HG02610 (cell line): ENCODE results near the gene DHCR7.

ENCODE experiments used
- ATAC-seq: cut with Tn5 transposase; IDR thresholded peaks from one replicate; pipeline ENCODE4 v1.9.1; 2021; ENCODE audit warnings: mild to moderate bottlenecking, moderate library complexity; ENCODE audit not compliant: unreplicated experiment

The DHCR7 gene

DNA sequence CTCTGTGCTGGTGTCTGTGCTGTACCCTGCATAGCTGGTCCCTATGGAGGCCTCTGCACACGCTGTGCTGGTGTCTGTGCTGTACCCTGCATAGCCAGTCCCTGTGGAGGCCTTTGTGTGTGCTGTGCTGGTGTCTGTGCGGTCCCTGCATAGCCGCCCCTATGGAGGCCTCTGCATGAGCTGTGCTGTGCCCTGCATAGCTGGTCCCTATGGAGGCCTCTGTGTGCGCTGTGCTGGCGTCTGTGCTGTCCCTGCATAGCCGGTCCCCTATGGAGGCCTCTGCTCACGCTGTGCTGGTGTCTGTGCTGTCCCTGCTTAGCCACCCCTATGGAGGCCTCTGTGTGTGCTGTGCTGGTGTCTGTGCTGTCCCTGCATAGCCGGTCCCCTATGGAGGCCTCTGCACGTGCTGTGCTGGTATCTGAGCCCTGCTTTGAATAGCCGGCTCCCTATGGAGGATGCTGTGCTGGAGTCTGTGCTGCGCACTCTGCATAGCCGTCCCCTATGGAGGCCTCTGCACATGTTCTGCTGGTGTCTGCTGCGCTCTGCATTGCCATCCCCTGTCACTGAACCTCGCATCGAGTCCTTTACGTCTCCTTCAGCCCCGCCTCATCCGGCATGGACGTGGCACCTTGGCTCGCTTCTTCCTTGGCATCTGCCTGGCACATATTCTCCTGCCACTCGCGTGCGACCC, 11.0 kb upstream of the DHCR7 start:
- ATAC-seq, result no peak

DNA sequence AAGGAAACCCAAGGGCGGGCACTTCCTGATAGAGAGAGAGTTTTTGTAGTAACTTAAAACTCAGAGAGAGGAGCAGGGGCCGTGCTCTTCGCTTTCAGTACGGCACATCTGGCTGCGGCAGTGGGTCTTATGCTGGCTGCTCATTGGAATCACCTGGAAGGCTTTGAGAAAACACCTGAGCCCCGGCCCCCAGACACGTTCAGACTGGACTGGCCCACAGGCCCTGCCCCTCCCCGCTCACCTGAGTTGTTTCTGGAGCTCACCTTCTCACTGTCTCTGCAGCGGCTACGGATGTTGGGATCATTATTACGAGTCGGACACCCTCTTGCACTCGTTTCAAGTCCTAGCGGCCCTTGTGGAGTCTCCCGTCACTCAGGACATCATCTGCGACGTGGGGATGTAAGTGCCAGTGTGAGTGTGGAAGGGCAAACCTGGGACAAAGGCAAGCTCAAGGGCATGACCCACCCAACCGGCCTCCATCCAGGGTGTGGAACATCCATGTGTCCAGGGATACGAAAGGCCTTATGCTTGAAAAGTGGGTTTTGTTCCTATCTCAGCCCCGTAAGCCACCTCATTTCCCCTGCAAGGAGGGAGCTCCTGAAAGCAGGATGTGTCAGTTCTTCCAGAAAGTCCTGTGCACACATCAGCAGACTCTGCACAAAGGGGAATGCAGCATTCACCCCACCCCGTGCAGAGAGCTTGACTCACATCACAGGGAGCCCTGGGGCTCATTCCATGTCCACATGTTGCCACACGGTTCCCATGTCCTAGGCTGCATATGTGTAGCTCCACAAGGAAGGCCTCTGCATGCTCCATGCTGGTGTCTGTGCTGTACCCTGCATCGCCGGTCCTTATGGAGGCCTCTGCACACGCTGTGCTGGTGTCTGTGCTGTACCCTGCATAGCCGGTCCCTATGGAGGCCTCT, 10.2 kb upstream of the DHCR7 start:
- no peak for ATAC-seq

DNA sequence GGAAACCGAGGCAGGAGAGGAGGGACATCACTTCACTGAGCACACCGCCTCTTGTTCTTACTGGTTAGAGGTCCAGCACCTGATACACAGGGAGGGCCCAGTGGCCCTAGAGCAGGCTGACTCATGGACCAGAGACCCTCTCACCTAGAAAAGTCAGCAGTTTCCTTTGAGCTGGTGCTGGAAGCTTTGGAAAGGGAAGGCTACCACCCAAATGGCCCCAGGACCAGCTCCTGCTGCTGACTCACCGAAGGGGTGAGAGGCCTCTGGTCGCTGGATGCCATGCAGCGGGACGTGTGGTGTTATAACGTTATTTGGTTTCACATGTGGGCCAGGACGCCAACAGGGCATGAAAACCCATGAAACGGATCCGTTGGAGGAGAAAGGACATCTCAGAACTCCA, 8.6 kb upstream of the DHCR7 start:
- no peak for ATAC-seq

DNA sequence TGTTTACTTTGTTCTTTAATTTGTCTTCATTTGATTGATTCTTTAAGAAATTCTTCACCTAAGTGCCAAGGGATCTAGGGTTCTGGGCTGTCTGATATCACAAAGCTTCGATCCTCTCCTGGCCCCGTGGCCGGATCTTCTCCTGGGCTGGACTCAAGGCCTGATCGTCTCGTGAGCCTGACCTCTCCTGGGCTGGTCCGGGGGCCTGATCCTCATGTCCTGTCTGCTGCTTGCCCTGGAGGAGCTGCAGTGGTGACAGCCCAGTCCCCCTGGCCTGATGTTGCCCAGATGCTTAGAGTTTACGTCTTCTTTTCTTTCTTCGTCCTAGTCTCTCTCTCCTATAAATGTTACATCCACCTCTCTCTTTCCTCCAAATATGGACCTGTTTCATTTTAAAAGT, 8.1 kb upstream of the DHCR7 start:
- ATAC-seq, result no peak

DNA sequence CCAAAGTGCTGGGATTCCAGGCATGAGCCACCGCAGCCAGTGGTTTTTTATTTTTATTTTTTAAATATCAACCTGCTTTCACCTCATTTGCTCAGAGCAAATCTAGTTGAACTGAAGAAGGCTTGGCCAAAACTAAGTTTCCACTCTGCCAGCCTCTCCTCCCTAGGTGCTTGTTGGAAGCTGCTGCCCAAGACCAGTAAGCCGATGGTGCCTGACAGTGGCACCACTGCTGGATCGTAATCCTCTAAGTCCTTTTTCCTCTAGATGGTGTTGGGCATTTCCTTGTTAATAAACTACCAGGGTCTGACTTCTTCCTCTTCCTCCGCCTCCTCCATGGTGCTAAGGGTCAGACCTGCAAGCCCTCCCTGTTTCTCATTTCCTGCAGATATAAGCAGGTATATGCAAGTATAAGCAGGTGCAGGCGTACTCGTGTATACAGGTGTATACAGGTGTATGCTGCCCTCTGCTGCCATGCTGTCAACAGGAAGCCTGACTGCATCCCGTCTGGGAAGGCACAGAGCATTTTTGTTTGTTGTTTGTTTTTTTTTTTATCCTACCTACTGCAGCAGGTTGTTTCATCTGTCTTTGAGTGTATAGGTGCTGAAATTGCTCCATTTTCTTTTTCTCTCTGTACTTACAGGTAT, 6.4 kb upstream of the DHCR7 start:
- no peak for ATAC-seq

DNA sequence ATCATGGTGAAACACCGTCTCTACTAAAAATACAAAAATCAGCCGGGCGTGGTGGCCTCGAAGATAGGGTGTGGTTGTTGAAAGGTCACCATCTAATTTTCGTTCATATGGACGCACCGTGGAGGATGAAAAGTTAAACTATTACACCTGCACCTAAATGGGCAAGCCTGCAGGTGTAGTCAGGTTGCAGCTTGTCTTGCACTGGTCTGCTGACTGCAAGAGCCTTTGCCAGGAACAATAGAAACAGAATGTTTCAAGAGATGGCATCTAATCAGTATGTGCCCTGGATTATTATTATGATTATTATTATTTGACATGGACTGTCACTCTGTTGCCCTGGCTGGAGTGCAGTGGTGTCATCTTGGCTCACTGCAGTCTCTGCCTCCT, 5.7 kb upstream of the DHCR7 start:
- ATAC-seq, result no peak

DNA sequence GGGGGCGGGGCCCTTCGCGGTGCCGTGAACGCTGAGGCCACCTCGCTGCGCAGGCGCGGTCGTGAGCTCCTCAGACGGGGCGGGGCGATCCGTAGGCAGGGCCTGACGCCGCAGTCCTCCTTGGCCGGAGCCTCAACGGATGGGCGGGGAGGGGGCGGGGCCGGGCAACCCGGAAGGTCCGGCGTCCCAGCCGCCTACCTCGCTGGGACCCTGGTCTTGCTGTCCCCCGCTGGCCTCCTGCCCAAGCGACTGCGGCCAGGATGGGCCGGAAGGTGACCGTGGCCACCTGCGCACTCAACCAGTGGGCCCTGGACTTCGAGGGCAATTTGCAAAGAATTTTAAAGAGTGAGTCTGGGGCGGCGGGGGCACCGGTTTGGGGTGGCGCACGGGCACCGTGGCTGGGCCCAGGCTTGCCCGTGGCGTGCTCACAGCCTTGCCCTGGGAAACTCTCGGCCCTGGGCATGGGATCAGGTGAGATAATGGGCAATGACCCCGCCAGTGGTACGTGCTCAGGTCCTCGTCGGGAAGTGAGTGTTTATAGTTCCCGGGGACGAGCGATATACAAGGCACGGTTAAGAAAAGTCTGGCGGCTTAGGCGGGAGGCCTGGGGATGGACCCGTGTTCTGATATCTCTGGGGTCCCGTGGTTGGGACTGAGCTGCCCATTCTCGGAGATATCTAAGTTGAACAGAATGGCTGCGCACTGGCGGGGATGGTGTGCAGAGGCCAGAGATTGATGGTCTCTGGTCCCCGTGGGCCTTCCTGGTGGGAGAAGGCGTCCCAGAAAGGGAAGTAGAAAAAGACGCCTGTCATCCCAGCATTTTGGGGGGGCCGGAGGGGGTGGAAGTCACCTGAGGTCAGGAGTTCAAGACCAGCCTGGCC, 5.1 kb upstream of the DHCR7 start, which contains the start of gene NADSYN1:
Gene NADSYN1 (plus strand): TSS at position 167 of the 881 bp plus-strand sequence. CDS start 94 bp downstream, at position 261.
- ATAC-seq, result peak; percentile 62

DNA sequence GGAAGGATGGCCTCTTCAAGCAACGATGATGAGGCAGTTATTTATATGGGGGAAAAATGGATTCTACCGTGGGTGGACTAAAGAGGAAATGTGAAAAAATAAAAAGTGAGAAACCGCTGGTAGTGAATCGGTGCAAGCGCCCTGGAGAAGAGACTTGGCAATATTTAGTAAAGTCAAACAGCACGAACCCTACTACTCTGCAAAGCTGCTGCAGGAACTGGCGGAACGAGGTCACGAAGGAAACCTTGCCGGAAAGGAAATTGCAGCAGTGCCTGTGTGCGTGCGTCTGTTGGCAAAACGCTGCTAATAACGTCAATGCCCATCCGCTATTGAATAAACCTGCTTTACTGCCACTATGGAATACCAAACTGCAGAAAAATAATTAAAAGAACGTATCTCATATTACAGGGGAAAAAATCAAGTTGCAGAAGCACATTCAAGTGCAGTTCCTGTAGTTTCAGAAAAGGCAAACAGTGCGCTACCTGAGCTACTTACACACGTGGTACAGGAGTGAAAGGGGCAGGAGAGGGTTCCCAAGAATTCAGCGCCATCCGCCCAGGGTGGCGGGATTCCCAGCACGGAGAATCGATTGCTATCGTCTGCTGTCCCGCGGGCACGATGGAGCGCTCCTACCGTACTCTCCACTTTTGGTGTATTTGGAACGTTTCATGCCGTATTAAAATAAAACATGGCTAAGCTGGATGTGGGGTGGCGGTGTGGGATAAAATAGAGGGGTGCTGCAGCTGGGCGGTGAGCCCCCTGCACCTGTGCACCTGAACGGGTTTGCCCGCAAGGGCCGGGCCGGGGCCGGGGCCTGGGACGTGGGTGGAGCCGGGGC, 4.2 kb upstream of the DHCR7 start:
- no peak for ATAC-seq

DNA sequence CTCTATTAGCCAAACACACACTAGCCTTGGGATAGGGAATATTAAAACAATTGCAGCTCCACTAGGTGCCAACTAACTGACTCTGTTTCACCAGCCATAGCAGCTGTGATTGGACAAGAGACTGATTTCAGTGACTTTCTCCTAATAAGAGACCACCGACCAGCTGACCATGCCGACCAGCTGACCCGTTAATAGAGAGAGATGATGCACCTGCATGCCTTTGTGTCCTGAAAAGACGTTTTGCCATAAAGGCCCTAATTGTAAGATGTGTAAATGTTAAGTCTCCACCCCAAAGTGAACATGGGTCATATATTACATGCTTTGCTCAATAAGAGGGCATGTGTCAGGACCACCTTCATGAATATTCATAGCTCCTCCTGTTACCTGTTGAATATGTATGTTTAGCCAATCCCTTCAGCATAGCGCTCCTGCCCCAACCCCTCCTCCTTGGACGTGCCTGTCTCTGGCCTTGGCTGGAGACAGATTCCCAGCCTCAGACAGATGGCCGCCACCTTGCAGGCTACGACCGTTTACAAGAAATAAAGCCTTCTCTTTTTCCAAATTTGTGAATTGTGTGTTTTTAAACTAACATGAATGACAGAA, 3.5 kb upstream of the DHCR7 start:
- ATAC-seq, result no peak

DNA sequence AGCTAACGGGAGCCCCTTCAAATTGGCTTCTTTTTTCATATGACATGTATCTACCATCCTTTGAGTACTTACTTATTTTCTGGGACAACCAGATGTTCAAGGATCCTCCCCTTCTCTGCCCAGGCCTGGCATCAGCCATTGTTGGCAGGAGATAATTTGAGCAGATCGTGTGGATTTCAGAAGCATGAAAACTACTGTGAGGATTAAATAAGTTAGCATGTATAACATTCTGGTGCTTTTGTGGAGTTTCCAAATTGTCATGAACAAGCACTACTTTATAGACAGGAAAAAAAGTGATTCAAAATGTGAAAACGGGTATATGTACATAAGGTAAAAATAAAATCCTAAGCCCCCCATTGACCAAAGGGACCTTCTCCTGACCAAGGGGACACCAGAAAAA, 2.7 kb upstream of the DHCR7 start:
- ATAC-seq, result no peak

DNA sequence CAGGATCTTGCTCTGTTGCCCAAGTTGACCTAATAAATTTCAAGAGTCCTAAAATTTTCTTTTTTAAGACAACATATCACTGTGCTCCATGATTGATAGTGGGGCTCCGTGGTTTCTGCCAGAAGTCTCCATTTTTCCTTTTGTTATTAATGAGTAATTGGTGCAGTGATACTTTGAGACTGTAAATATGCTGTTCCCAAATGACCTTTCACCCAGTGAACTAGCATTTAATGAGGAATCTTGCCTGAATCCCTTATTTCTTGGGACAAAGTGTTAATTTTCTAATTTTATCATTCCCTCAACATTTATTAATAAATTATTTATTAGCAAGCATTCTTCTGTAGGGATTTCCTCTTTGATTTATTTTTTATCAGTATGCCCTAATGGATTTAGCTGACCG, 2.3 kb upstream of the DHCR7 start:
- ATAC-seq, result no peak

DNA sequence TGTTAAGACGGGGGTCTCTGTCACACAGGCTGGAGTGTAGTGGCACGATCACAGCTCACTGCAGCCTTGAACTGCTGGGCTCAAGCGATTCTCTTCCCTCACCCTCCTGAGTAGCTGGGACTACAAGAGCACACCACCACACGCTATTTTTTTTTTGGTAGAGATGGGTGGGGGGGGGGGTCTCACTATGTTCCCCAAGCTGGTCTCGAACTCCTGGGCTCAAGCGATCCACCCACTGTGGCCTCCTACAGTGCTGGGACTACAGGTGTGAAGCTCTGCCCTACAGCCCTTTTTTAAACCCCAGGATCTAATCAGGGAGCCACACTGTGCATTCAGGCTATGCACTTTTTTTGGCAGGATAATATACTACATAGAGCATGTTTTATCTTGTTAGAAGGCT, 1.4 kb upstream of the DHCR7 start:
- no peak for ATAC-seq

DNA sequence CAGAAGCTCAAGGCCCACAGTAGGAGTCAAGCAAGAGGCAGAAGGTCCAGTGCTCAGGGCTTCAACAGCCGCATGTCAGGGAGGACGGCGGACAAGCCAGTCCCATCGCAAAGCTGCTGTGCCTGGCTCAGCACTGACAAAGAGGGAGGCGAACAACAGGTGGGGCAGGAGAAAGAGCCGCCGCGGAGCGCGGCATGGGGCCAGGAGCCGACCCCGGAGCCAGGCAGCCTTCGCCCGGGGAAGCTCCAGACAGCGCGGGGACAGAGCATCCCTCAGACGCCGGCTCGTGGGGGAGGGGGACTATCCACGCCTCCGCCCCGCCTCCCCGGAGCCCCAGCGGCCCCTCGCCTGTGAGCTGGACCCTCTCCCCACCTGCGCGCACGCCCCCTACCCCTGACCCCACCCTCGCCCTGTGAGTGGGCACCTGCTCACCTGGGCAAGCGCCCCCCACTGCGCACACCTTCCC, 369 bp downstream of the DHCR7 start:
- no peak for ATAC-seq

DNA sequence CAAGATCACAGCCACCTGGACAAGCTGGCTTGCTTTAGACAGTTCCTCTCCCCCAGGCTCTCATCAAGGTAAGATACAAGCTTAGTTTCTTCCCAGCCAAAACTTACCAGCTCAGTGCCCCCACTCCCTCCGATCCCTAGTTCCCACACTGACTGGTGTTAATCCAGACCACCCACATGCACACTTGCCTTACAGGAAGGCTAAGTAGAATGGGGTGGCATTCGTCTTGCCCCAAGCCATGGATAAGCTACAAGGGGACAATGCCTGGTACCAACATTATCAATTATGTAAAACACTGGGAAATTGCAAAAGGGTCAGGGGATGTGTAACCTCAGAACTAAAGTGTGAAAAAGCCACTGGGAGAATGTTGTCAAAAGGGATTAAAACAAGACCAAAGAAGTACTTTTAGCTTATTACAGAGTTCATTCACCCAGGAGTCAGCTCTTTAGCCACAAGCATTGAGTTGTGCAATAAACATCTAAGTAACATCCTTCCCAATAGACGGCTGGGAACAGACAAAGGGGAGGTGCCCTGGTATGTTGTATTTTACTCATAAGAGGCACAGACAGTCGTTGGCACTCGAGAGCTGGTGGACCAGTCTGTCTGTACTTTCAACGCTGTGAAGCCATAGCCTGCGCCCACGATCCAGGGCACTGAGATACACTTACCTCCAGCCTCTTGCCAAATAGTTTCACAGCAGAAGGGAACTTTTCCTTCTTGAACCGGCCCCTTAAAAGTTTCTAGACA, 1.1 kb downstream of the DHCR7 start:
- ATAC-seq, result no peak

DNA sequence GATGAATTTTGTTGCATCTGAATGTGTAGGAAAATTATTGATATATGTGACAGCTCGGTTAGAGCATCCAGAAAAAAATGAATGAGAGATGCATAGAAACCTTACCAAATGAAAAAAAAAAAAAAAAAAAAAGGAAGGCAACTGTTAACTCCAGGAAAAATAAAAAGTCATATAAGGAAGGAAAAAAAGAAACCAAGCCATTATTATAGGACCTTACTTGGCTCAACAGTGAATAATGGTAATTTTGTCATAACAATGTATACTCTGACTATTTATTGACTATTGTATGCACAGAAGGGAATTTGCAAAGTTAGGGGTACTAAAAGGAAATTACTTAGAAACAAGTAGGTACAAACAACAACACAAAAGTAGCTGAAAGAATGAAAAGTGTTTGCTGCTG, 2.0 kb downstream of the DHCR7 start:
- no peak for ATAC-seq

DNA sequence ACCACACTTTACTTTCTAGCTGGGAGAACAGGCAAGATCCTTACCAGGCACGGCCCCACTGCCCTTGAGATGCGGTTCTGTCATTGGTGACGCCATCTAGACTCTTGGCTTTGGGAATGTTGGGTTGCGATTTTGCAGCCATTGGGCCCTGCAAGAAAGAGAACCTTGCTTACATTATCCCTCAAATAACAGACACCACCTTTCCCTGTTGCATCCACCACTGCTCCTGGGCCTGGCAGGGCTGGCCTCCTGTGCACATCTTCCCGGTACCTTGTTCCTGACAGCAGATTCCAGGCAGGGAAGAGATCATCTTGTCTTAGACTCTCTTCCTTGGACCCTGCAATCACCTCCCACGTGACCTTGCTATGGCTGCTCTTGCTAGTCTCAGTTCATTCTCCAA, 3.4 kb downstream of the DHCR7 start:
- ATAC-seq, result no peak

DNA sequence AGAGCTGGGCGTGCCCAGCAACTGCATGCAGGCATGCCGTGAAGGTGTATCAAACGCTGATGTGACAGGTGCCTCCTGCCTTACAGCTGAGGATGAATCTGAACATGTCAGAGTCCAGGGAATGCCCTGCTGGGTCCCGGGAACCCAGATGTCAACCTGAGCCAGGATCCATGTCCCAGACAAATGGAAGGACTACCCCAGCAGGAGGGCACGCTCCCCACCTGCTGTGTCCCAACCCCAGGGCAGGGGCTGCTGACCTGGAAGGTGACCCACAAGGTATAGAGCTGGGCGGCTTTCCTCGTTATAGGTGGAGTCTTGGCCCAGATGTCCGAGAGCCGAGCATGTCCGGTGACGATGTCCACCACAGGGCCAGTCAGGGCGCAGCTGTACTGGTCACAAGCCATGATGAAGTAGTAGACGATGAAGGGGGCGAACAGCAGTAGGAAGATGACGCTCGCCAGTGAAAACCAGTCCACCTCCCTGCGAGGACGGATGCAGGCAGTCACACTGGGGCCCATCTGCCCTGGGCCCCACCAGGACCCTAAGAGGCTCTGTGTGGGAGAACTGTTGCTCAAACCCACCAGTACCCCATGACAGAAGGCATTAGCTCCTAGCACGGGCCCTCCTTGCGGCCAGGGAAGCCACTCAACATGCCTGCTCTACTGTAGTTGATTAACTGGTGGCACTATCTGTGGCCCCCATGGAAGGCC, 4.3 kb downstream of the DHCR7 start:
- ATAC-seq, result no peak

DNA sequence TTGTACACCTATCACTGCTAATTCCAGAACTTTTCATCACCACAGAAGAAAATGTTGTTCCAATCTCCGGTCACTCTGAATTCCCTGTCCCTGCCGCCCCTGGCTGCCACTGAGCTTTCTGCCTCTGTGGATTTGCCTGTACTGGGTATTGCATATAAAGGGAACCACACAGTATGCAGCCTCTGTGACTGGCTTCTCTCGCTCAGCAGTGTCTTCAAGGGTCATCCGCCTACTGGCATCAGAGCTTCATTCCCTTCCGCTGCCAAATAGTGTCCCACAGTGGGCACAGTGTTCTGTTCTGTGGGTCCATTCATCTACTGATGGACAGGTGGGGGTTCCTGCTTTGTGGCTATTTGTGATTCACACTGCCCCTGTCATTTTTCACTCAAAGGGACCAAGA, 5.3 kb downstream of the DHCR7 start:
- ATAC-seq, result no peak
